SH-SY5Y (cell line): Measurements from ENCODE around the gene FOXK2.

Source experiments
- GATA2 ChIP-seq: IDR thresholded peaks from 2 replicates; pipeline ENCODE4 v1.6.1; 2011; ENCODE audit warnings: mild to moderate bottlenecking, low read depth, low read length
- GATA3 ChIP-seq: IDR thresholded peaks from 2 replicates; pipeline ENCODE4 v1.6.1; 2011; ENCODE audit warnings: low read depth, mild to moderate bottlenecking, low read length, moderate library complexity

DNA sequence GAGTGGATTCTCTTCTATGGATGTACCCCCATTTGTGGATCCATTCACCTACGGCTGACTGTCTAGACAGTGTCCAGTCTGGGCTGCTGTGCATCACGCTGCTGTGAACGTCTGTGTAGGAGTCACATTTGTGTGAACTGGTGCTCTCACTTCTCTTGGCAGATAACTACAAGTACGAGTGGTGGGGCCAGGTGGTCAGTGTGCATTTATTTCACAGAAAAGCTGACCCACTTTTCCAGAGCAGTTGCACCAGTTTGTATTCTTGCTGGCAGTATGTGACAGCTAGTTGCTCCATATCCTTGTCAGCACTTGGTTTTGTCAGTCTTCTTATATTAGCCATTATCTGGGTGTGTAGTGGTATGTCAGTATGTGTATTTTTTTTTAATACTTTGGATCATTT lies 28.4 kb downstream of the FOXK2 start:
- no peak for TF ChIP-seq GATA3
- no peak for TF ChIP-seq GATA2
